Dedifferentiated amniotic fluid mesenchymal stem cell (primary cell): ENCODE data around the gene SLC25A27.

Source experiments
- DNase-seq: peaks from one replicate; pipeline ENCODE4 v3.0.0-alpha.2; 2016; ENCODE audit errors: extremely low spot score

The SLC25A27 gene

DNA sequence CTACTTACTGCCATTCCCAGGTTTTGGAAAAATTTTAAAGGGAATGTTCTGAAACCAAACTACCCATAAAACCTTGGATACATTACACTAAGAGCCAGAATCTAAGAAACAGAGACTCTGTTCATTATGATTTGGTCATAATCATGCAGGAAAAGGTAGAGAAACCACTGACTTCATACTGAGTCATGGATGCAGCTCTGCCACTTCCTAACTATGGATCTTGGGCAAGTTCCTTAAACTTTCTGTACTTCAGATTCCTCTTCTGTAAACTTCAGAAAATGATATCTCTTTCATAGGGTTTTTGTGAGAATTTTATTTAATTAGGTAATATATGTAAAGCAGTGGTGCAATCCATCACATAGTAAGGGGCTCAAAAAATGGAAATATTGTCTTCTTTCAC is 62.4 kb downstream of the SLC25A27 start:
- no peak for DNase-seq

DNA sequence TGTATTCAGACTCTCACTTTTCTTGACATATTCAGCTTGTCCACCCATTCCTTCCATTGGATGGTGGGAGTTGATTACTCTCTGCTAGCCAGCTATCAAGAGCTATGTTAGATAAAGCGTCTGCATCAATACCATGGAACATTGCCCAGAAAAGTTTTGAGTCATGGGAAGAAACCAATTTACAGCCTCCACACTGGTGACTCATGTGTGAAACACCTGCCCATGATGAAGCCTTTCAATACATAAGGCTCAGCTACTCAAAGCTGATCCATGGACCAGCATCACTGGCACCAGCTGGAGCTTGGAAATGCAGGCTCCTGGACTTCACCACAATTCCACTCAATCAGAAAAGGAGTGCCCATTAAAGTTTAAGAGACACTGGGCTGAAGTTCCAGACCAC is 66.3 kb downstream of the SLC25A27 start:
- no peak for DNase-seq

GRCh38 chr6:46720401-46720800 is 67.6 kb downstream of the SLC25A27 start:
- DNase-seq = no peak
